Lower lobe of right lung (tissue), 2 donors: Measurements from ENCODE around the gene SRSF6. TPM values are rescaled to one million over a fixed set of nuclear protein-coding genes. Genes with fewer than 3 reads are reported as not detected.

ENCODE experiments used
- ATAC-seq, 2 donors: fragments of 200-7000 bp; cut with Tn5 transposase; one replicate each; pipeline ENCODE4 v1.9.1; 2020 to 2022; ENCODE audit warnings: mild to moderate bottlenecking in 2 of 2, moderate library complexity in 2 of 2
- DNase-seq: peaks from one replicate; pipeline ENCODE4 v3.0.0-alpha.2; 2020
- H3K27ac ChIP-seq: fragments of 200-600 bp; one replicate; pipeline ENCODE4 v1.8.0; 2022
- H3K27me3 ChIP-seq: fragments of 200-600 bp; one replicate; pipeline ENCODE4 v1.8.0; 2022; ENCODE audit warnings: low read depth
- H3K36me3 ChIP-seq: fragments of 200-600 bp; one replicate; pipeline ENCODE4 v1.8.0; 2022; ENCODE audit warnings: mild to moderate bottlenecking
- H3K4me1 ChIP-seq: fragments of 200-600 bp; one replicate; pipeline ENCODE4 v1.8.0; 2022
- H3K4me3 ChIP-seq: fragments of 200-600 bp; one replicate; pipeline ENCODE4 v1.8.0; 2022; ENCODE audit warnings: mild to moderate bottlenecking
- H3K9me3 ChIP-seq: fragments of 200-600 bp; one replicate; pipeline ENCODE4 v1.8.0; 2022
- intact Hi-C: fragments of 100-400 bp; cut with DNase I; formaldehyde crosslinking; loops from one replicate; pipeline ENCODE4 v1.11.0; 2022
- total RNA-seq: library from RNA; stranded (reverse); fragmentation: NEBNext Ultra II Directional; extraction: Animal tissue kit (Norgen Biotek cat#: 25700); gene quantifications from one replicate; pipeline ENCODE4 v1.2.1, GENCODE V29; 2021
- TF ChIP-seq, protein P1 (sequence below): fragments of 200-600 bp; IDR thresholded peaks from one replicate; pipeline ENCODE4 v1.8.0; 2022; ENCODE audit warnings: antibody characterized with exemption, mild to moderate bottlenecking
- donor health status: DM: no; HTN: yes; CAD: no; lungs with severe emphysema.

SRSF6 gene
- total RNA-seq, 1 donor from 2014 or later = 145 TPM

DNA sequence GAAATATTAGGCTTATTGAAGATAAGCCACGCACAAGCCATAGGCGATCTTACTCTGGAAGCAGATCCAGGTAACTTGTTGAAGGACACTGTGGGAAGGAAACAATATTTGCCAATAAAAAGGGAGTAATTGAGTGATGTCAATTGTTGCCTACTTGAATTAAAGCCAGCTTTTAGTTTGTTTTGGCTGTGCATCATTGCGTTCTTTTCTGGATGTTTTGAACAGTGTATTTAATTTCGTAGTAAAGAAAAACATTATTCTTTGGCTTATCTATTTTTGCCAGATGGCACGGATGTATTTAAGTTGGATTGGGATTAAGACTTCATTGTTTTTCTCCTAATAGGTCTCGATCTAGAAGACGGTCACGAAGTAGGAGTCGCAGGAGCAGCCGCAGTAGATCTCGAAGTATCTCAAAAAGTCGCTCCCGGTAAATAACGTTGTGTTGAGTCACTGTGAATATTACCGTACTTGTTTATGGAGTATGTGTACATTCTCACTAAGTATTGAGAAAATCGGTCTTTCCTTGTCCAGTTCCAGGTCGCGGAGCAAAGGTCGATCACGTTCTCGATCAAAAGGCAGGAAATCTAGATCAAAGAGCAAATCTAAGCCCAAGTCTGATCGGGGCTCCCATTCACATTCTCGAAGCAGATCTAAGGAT, 2.6 kb downstream of the SRSF6 start:
- Histone ChIP-seq H3K27ac (no peak overlapping the region), H3K36me3 (peaks cover 64% of the 10 kb centered on the region), H3K4me1 (peaks cover 41% of the 10 kb centered on the region), H3K9me3 (no peaks in the 10 kb centered on the region), H3K4me3 (no peak overlapping the region), H3K27me3 (no peaks in the 10 kb centered on the region)
- intact Hi-C loops = no loop called here
- ATAC-seq (no peak), DNase-seq (no peak)
- TF ChIP-seq, protein P1, sequence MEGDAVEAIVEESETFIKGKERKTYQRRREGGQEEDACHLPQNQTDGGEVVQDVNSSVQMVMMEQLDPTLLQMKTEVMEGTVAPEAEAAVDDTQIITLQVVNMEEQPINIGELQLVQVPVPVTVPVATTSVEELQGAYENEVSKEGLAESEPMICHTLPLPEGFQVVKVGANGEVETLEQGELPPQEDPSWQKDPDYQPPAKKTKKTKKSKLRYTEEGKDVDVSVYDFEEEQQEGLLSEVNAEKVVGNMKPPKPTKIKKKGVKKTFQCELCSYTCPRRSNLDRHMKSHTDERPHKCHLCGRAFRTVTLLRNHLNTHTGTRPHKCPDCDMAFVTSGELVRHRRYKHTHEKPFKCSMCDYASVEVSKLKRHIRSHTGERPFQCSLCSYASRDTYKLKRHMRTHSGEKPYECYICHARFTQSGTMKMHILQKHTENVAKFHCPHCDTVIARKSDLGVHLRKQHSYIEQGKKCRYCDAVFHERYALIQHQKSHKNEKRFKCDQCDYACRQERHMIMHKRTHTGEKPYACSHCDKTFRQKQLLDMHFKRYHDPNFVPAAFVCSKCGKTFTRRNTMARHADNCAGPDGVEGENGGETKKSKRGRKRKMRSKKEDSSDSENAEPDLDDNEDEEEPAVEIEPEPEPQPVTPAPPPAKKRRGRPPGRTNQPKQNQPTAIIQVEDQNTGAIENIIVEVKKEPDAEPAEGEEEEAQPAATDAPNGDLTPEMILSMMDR = no peak

DNA sequence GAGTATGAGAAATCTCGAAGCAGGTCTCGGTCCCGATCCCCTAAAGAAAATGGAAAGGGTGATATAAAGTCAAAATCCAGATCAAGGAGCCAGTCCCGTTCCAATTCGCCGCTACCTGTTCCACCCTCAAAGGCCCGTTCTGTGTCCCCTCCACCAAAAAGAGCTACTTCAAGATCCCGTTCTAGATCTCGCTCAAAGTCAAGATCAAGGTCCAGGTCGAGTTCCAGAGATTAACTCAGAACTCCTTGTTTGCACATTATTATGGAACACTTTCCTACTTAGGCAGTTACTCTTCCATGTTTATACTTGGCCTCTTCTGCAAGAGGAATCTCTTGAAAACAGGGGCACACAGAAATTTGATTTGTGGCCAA, 3.1 kb downstream of the SRSF6 start:
- TF ChIP-seq, protein P1 = no peak
- DNase-seq = no peak
- Histone ChIP-seq H3K4me1 (peaks cover 41% of the 10 kb centered on the region), H3K27me3 (no peaks in the 10 kb centered on the region), H3K27ac (no peak overlapping the region), H3K36me3 (peaks cover 69% of the 10 kb centered on the region), H3K9me3 (no peaks in the 10 kb centered on the region), H3K4me3 (no peak overlapping the region)
- intact Hi-C loops = no loop called here
- ATAC-seq = no peak

DNA sequence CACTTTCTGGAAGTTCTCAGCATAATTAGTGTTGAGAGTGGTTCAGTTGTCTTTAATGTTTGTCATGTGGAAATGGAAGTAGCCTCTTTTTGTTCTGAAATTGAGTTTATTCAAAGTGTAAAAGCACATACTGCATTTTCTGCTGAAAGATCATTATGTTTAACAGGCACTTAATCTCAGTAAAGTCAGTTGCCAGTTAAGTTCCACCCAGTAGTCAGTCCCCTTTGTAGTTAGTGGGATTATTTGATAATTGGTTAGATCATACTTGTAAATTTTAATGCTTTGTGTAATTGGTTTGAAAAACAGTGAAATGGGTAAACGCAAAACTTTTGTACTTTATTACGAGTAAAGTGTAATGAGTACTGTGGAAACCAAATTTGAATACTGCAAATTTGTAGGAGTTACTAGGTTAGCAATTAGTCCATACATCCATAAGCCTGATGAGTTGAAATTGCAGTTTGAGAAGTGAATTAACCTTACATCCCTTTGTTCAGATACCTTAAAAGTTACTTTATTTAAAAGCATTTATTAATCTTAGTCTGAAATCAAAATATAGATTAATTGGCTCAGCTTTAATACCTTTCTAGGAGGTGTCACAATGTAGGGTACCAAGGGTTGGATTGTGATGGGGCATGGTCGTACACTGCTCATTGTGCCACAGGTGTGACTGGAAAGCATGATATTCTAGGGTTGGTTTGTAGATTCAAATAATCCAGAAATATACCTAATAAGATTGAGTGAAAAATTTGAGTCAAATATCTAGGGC, 4.4 kb downstream of the SRSF6 start:
- intact Hi-C loops = no loop called here
- no peaks in the 10 kb centered on the region for H3K9me3 ChIP-seq
- H3K27me3 ChIP-seq = no peaks in the 10 kb centered on the region
- peaks cover 82% of the 10 kb centered on the region for H3K36me3 ChIP-seq
- H3K4me1 ChIP-seq = peaks cover 35% of the 10 kb centered on the region
- H3K27ac ChIP-seq = no peak overlapping the region
- DNase-seq = no peak
- H3K4me3 ChIP-seq = no peak overlapping the region
- TF ChIP-seq, protein P1 = no peak
- no peak for ATAC-seq

DNA sequence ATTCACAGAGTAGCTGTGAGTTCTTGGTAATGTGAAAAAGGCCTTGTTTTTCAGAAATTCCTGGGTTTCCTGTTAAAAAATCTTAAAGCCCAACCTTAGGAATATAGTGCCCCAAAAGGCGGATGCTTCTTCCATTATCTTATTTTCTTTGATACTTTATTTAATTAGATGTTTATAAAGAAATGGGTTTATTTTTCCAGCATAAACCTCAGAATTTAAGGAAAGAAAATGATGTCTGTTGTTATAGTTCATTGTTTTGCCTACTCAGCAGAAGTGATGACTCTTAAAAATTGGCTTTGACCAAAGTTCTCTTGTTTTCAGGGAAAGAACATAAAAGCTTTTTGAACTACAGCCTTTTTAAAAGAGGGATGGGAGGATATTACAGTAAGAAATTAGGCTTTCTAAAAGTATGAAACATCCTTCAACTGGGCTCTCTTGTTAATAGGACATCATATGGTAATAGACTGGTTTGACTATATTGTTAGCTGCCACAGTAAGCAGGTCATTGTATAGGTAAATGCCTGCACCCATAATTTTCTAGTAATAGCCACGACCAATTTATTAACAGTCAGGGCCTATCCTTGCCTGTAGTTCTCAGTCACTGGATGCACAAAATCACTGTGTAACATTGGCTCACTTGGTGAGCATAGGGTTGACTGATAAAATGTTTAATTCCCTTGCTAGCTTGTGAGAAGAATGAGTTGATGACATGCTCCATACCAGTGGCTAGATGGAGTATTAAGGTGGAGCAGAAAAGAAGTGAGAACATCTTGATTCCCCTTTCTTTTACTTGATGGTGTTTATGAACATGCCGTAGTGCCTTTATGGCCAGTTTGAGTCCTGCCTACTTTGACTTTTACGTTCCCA, 5.2 kb downstream of the SRSF6 start:
- Histone ChIP-seq H3K9me3 (no peaks in the 10 kb centered on the region), H3K4me3 (no peak overlapping the region), H3K27ac (no peak overlapping the region), H3K27me3 (no peaks in the 10 kb centered on the region), H3K36me3 (peaks cover 89% of the 10 kb centered on the region), H3K4me1 (peaks cover 35% of the 10 kb centered on the region)
- no peak for DNase-seq
- TF ChIP-seq, protein P1 = no peak
- intact Hi-C loops = no loop called here
- no peak for ATAC-seq

DNA sequence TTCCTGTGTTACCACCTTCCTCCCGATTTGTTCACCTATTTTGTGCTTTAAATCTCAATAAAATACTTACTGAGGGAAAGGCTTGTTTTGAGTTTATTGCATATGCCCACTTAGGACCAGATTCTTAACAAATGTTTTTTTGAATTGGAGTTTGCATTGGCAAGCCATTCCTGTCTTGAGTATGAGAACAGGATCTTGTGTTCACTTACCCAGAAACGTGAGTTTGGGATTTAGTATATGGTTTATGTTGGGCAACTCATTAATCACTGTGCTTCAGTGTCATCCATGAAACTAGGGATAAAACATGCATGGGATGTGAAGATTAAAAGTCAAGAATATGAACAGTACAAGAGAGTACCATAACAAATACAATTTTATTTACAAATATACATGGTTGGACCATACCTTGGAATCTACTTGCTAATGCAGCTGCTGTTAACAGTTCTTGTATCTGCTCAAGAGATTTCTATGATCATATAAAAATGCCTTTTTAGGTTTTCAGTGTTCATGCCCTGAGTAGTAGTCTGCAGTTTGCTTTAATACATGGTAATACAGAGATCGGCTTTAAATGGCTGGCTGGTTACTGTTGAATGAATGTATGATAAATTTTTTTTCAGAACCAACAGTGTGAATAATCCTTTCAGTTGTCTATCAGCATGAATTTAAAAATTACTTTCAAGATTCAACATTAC, 6.0 kb downstream of the SRSF6 start:
- TF ChIP-seq, protein P1 = no peak
- Histone ChIP-seq H3K36me3 (peaks cover 97% of the 10 kb centered on the region), H3K4me3 (no peak overlapping the region), H3K4me1 (peaks cover 35% of the 10 kb centered on the region), H3K27me3 (no peaks in the 10 kb centered on the region), H3K9me3 (no peaks in the 10 kb centered on the region), H3K27ac (no peak overlapping the region)
- ATAC-seq (no peak), DNase-seq (no peak)
- intact Hi-C loops = no loop called here
